Keratinocyte (primary cell): ENCODE results near the gene SOWAHD.
"Not testable (repeated sequence)": the region's sequence is repeated elsewhere in the genome, so short reads cannot be mapped to it uniquely, and the experiment has no call there.

Source experiments
- CTCF ChIP-seq, 3 experiments: IDR thresholded peaks in 1 of 3; conservative IDR thresholded peaks in 1 of 3; optimal IDR thresholded peaks in 1 of 3; 2 replicates in 2 of 3; 3 replicates in 1 of 3; pipeline versions ENCODE3 to v1.5.1; 2011; ENCODE audit warnings: low read length in 3 of 3, mild to moderate bottlenecking in 3 of 3, moderate library complexity in 2 of 3, control low read depth in 1 of 3, inconsistent platforms in 1 of 3; ENCODE audit not compliant: insufficient read depth in 2 of 3; ENCODE audit errors: extremely low read depth in 1 of 3
- EZH2 ChIP-seq: IDR thresholded peaks from one replicate; pipeline ENCODE4 v1.6.1; 2012; ENCODE audit warnings: inconsistent platforms, mild to moderate bottlenecking, low read length, moderate library complexity

- TF ChIP-seq EZH2; CTCF (optimal IDR thresholded peaks at IDR 0.05 in 1 of 3, IDR thresholded peaks at IDR 0.05 in 1 of 3, conservative IDR thresholded peaks at IDR 0.05 in 1 of 3; ENCODE audit: extremely low read depth in 1 of 3, insufficient read depth in 2 of 3, low read length in 3 of 3): not testable (repeated sequence)
These were observed 50.1 kb downstream of the SOWAHD start for GRCh38 chrX:119808461-119808860.
